ENCODE data around the gene ACTR1B.
"Not testable (repeated sequence)": the region's sequence is repeated elsewhere in the genome, so short reads cannot be mapped to it uniquely, and the experiment has no call there.

The ACTR1B gene

DNA sequence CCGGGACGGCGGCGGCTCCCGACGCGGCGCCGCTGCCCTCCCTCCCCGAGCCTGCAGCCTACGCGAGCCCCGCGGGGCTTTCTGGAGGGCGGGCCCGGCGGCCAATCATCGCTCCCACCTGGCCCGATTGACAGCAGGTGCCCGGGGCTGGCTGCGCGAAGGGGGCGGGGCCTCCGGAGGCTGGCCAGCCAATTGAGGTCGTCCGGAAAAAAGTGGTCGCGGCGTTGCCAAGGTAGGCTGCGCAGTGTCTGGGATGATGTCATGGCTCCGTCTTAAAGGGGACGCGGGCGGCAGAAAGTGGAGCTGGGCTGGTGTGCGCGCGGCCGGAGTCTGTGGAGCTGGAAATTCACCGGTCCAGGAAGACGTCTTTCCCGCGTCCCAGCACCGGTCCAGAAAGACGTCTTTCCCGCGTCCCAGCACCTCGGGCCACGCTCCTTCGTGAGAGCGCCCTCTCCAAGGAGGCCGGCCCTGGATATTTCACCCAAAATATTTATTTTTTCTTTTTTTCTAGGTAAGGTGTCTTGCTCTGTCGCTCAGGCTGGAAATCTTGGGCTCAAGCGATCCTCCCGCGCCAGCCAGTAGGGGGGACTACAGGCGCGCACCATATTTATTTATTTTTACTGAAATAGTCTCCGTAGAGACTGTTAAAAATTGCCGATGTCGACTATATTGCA is at the start of gene ACTR1B:
TSS of gene ACTR1B (minus strand) at position 83 of the 674 bp plus-strand sequence. CDS start 154 bp downstream, outside the sequence.
- peak; percentile 99 for DNase-seq

GRCh38 chr2:97712693-97713295 is 49.0 kb upstream of the ACTR1B start:
- no peak for DNase-seq

DNA sequence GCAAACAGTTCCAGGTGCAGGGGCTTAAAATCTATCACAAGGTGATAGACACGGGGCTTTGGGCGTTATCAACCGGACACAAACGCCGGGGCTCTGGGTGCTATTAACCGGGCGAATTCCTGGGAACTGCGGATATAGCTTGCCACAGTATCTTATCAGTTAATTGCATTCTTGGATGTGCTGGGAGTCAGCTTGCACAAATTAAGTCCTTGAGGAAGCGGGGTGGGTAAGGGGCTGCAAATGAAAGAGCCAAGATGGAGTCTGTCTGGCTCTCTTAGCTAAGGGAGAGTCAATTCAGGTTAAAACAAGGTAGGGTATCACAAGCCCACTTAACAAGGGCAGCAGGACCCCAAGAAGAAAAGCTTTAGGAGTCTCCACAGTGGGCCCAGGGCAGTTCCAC is 48.3 kb upstream of the ACTR1B start:
- not testable (repeated sequence) for DNase-seq

DNA sequence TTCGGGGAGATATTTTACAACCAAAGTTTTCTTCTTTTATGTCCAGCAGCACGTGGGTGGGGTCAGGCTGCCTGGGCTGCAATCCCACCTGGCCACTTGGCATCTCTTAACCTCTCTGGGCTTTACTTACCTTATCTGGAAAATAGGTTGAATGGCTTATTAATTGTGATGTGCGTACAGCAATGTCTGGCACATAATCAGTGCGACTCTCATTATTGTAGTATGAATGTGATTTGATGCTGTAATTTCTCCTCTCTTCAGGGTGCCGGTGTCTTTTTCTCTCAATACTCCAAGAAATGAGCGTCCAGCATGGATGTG is 47.5 kb upstream of the ACTR1B start:
- no peak for DNase-seq

DNA sequence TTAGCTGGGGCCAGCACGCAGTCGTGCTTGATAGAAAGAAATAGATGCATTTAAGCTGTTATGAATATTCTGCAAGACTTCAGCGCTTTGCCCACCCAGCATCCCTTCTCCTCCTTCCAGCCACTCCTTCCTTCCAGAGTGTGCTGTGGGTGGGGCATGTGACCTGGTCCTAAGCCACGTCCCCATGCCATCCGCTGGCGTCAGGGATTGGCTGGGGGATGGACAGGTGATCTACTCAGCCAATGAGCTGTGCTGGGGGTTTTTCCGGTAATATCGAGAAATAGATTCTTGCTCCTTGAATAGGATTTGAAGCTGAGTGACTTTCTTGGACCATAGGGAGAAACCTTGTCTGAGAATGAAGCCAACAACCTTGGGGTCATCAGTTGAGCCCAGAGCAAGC is 44.8 kb upstream of the ACTR1B start:
- no peak for DNase-seq

DNA sequence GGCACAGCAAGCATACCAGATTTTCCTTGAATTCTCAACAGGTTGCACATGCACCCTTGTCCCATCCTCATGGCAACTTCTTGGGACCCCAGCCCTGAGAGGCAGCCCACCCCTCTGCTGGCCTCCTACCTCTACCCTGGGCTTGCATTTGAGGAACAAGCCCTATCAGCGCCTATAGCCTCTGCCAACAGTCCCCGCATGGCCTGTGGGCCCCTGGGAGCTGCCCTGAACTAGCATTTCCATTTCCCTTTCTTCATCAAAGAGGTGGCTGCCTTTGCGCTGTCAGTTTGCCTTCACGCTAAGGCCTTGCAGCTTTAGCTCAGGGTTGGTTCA is 44.2 kb upstream of the ACTR1B start:
- DNase-seq = no peak

DNA sequence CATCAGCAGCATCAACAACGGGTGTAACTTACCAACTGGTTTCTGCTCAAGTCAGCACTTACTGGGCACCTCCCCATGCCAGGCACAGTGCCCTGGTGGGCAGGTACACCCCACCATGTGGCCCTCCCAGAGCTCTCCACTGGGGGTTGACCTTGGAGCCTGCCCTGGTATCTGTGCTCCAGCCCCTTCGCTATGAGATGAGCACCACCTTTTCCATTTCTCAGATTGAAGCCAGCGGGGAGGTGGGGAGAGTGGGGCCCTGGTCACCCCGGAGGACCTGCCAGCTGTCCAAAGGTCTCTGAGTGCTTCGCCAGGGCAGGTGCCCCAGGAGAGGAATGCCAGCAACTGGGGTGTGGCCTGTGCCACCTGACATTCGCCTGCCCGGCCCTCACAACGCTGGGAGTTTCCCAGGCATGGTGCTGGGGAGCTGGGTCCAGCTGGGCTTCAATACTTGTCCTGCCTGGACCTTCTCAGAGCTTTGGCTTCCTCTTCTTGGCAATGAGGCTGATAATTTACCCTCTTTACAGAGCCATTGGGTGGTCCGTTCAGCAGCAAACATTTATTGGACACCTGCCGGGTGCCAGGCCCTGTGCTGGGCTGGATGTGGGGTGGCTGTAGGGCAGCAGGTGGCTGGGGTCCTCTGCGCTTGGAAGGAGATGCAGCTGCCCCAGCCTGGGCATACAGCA is 43.7 kb upstream of the ACTR1B start:
- DNase-seq = no peak

DNA sequence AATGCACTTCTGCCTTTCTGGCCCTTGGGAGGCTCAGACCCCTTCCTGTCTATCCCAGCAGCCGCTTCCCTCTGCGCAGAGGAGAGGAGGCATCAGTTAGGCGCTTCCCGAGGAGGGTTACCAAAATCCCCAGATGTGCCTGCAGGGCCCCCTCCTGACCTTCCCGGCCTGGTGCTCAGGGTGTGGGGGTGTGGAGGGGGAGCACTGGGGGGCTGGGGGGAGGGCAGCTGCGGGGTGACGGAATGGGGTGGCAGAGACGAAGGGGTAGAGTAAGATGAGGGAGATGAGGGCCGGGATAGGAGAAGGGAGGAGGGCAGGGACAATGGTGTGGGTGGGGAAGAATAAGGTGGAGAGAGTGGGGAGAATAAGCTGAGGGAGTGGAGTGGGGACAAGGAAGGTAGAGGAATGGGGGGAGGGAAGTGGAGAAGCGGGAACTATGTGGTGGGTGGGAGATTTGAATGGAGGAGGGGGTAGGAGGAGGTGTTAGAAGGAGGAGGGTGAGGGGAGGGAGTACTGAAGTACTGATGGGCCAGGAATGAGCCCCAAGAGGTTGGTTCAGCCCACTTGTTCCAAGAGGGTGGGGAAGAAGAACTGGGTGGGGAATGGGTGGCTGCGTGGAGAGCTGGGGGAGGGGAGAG is 43.0 kb upstream of the ACTR1B start:
- DNase-seq = no peak

DNA sequence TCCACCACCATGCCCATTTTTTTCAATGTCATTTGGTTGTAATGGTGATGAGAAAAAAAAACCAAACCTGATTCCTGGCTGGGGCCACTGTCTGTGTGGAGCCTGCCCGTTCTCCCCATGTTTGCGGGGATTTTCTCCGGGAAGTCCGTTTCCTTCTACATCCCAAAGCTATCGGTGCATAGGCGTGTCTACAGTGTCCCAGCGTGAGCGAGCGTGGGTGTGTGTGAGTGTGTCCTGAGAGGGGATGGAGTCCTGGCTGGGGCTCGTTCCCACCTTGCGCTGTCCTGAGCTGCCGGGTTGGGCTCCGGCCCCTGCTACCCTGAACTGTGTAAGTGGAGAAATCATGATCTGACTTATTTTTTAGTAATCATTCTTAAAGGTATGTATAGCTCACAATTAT is 42.3 kb upstream of the ACTR1B start:
- DNase-seq = no peak

DNA sequence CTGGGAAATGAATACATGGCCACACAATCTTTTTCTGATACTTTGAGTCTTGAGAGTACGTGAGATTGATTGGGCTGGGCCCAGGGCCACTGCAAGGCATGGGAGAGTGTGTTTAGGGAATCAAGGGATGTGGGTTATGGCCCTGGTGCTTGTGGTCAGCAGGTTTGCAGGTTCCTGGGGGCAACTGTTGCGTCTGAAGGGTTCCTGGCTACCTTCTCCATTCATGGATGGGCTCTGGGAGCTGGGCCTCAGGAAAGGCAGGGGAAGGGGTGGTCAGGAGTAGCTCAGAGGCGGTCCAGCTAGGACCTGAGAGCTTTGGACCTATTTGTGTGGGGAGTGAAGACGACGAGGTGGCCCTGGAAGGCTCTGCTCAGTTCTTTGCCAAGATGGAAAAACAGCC is 41.1 kb upstream of the ACTR1B start:
- no peak for DNase-seq

DNA sequence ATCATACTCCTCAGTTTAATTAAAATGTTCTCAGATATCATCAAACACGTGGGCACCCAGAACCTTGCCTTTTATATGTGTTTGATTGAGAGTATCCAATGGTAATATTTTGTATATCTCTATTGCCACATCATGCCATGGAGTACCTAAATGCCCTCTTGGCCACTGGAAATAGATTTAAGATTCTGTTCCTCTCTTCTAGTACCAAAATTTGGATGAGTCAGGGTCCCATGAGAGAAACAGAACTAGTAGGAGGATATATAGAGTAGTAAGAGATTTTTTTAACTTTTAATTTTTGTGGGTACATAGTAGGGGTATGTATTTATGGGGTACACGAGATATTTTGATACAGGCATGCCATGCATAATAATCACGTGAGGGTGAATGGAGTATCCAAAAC is 39.9 kb upstream of the ACTR1B start:
- DNase-seq = no peak

- DNase-seq = no peak
Measured at GRCh38 chr2:97702731-97703470, 39.1 kb upstream of the ACTR1B start.

DNA sequence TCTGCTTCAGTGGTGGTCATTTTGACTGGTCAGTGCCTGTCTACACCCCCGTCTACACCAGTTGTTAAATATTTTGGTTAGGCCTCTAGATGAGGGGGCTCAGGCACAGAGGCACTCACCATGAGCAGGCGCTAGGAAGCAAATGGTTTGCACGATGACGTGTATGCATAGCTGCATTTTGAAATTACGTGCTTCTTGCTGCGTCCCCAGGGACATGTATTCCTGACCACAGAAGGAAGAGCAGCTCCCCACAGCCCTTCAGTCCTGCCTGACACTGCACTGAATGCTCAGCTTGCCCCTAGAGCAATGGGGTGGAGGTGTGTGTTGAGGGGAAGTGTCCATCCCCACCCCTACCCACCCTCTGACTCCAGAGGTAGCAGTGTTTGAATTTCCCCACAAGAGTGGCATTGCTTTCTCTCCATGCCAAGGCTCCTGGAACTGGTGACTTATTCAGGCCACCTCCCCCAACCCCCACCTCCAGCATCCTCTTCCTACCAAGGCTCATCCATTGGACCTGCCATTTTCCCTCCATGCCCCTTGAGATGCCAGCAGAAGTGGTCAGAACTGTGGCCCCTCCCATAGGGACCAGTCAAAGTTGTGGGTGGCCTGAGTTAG is 38.1 kb upstream of the ACTR1B start:
- no peak for DNase-seq

DNA sequence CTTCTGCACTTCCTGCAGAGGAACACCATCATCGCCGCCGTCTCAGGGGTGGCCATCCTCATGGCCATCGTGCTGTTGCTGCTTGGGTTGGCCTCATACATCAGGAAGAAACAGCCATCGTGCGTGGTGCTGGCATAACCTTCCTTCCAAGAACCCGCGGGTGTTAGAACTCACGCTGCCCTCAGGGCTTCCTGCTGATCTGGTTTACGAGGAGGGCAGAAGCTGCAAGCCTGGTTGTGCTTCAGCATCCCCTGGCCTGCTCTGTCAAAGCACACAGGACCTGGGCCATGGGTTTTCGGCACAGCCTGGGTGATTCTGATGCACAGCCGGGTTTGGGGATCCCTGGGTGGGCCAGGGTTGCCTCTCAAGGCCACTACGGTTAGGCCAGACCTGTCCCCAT is 37.3 kb upstream of the ACTR1B start:
- DNase-seq = no peak

- DNase-seq = peak; percentile 57
Measured at GRCh38 chr2:97699765-97700444, 36.1 kb upstream of the ACTR1B start.

- DNase-seq = no peak
Measured at GRCh38 chr2:97698530-97698929, 34.7 kb upstream of the ACTR1B start.

DNA sequence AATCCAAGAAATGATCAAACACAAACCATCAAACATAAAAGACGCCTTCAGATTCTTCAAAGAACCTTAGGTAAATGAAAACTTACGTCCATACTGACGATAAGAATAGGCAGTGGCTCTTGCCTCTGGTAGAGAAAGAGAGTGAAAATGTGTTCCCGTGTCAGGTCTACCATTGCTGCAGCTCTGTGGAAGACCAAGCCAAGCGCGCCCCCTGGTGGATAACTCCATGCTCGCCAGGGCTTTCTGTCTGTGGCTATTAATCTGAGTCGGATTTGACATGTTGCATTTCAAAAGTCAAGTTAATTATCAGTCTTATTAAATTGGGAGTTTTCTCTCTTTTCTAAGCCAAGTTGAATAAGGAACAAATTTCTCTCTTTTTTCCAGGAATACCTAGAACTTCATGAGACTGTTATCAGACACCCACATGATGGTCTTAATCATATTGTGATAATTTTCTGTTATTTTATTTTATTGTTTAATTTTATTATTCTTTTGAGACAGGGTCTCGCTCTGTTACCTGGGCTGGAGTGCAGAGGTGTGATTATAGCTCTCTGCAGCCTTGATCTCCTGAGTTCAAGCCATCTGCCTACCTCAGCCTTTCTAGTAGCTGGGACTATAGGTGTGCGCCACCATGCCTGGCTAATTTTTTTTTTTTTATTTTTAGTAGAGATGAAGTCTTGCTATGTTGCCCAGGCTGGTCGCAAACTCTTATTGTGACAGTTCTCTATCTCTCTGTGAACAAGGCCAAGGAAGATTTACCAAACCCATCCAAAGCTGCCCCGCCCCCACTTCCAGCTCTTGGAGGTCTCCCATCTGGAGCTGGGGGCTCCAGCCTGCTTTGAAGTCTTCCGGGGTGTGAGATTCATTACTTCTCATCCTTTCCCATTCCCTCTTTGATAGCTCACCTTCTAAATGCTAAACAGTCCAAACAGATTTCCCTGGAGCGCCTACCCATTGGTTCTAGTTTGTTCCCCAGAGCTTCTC is 33.7 kb upstream of the ACTR1B start:
- peak; percentile 86 for DNase-seq

- no peak for DNase-seq
Measured at GRCh38 chr2:97695744-97696143, 31.9 kb upstream of the ACTR1B start.

GRCh38 chr2:97693476-97693875 is 29.6 kb upstream of the ACTR1B start:
- DNase-seq = no peak

GRCh38 chr2:97691166-97691565 is 27.3 kb upstream of the ACTR1B start:
- no peak for DNase-seq

All from retina (tissue), 1 donor.